ENCODE results near the gene TP53BP2.
A peak's percentile ranks its signal among the peaks of the same experiment; 100 is the strongest.

TP53BP2 gene

GRCh38 chr1:223750730-223751570, 94.8 kb downstream of the TP53BP2 start:
- TF ChIP-seq ZFX (IDR thresholded peaks at IDR 0.05) (no peak), CTCF (conservative IDR thresholded peaks at IDR 0.05) (no peak)
- no peak overlapping the region for H3K27ac ChIP-seq

DNA sequence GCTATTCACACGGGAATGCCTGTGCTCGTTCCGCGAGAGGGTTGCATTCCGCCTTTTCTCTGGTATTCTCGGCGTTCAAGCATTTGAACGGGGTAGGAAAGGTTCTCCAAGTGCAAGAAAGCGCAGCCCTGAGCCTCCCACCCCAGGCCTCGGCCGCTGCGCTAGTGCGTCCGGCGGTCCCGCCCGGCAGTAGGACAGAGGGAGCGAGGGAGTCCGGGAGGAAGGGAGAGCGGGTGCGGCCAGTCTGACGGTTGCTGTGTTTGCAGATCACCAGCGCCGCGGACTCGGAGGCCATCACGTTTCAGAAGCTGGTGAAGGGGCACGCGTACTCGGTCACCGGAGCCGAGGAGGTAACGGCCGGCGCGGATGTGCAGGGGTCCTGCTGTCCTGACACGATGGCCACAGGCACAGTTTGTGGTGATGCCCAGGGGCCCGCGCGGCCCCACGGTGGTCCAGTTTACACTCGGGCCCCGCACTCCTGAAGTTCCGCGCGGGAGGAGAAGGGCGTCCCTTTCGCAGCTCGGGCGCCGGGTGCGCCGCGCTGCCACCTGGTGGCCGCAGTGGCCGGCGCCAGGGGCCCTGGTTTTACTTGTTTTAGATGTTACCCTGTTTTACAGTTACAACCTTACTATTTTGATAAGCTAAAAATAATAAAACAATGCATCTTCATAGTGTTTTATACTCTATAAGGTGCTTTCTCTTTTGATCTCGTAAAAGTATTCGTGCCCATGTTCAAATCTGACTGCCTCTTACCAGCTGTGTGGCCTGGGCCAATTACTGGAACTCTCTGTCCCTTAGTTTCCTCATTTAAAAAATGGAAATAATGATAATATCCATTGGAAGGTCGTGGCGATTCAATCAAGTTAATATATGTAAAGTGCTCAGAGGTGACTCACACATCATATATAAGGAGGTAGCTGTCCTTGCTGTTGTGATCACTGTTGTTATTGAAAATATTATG, 96.7 kb downstream of the TP53BP2 start:
- TF ChIP-seq CTCF (conservative IDR thresholded peaks at IDR 0.05) = peak; percentile 99
- TF ChIP-seq ZFX (IDR thresholded peaks at IDR 0.05) = no peak
- H3K27ac ChIP-seq = peak overlapping the region; percentile 50

- H3K27ac ChIP-seq = peak overlapping the region; percentile 50
- TF ChIP-seq ZFX (IDR thresholded peaks at IDR 0.05) = no peak
- no peak for TF ChIP-seq CTCF (conservative IDR thresholded peaks at IDR 0.05)
These were observed 97.4 kb downstream of the TP53BP2 start for GRCh38 chr1:223748405-223748772.

- no peak for TF ChIP-seq CTCF (conservative IDR thresholded peaks at IDR 0.05)
- no peak for TF ChIP-seq ZFX (IDR thresholded peaks at IDR 0.05)
- peak overlapping the region; percentile 50 for H3K27ac ChIP-seq
These were observed 97.9 kb downstream of the TP53BP2 start for GRCh38 chr1:223747838-223748335.

GRCh38 chr1:223745731-223746130, 100.0 kb downstream of the TP53BP2 start:
- no peak overlapping the region for H3K27ac ChIP-seq
- TF ChIP-seq CTCF (conservative IDR thresholded peaks at IDR 0.05) = no peak

- H3K27ac ChIP-seq = peak overlapping the region; percentile 19
- TF ChIP-seq CTCF (conservative IDR thresholded peaks at IDR 0.05) (no peak), ZFX (IDR thresholded peaks at IDR 0.05) (no peak)
These were observed 102.8 kb downstream of the TP53BP2 start for GRCh38 chr1:223742856-223743517.

All from C4-2B (cell line).